Stimulated activated CD4-positive, alpha-beta T cell treated with anti-CD3 and anti-CD28 coated beads, Interleukin-1b, Interleukin-23, amount 100 ng/mL, for 1 hour (primary cell): ENCODE measurements around the gene MSH5.

ENCODE experiments used
- DNase-seq, 2 donors: peaks; one replicate each; pipeline ENCODE4 v3.0.0-alpha.2; 2020; ENCODE audit warnings: low read depth in 2 of 2

MSH5 gene

DNA sequence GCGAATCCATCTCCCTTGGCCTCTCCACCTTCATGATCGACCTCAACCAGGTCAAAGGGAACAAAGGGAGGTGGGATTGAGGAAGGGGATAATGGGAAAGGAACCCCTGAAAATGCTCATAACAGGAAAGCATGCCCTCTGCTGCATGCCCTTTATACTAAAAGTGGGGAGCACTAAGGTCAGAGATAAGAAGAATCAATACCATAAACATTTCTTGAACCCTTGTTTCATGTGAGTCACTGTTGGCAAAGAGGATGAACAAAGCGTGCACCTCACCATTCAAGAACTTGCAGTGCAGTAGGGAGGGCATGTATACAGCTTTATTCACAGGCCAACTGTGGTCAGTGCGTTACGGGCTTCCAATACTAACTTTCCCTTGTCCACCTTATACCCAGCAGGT, 21.0 kb downstream of the MSH5 start:
- DNase-seq, result no peak

GRCh38 chr6:31761343-31761742, 21.5 kb downstream of the MSH5 start:
- DNase-seq, result no peak

DNA sequence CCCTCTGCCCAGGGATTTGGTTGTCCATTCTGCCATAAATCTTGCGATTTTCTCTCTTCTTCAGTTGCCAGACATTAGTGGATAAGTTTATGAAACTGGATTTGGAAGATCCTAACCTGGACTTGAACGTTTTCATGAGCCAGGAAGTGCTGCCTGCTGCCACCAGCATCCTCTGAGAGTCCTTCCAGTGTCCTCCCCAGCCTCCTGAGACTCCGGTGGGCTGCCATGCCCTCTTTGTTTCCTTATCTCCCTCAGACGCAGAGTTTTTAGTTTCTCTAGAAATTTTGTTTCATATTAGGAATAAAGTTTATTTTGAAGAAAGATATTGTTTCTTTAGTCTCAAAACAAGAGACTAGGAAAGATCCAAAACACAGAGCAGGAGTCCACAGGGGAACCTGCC, 22.6 kb downstream of the MSH5 start, which contains the start of gene SAPCD1:
SAPCD1 (plus strand) TSS at position 301 of the 400 bp plus-strand sequence. CDS start 399 bp downstream, outside the sequence.
- no peak for DNase-seq

DNA sequence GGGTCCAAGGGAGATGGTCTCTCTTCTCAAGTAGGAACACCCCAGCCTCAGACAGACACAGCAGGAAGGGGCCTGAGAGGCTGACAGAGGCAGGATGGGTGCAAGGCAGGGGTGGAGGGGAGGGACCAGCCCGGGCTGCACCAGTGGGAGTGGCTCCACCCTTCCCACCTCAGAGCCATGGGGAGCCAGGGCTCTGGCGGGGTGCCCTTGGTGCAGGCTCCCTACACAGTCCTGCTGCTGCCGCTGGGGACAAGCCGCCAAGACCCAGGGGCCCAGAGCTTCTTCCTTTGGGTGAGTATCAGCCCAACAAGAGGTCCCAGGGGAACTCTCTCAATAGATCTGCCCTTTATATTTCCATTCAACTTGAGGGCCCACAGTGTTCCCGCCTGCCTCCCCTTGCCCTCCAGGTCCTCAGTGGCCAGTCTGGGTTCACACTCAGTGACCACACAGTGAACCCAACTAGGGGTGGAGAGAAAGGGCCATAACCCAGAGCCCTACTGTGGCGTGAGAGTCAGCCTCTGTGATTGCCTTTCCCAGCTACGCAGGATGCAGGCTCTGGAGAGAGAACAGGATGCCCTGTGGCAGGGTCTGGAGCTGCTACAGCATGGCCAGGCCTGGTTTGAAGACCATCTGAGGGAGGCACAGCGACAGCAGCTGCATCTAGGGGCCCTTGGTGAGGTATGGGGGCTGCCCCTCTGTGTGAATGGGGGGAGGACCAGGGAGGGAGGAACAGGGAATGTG, 23.2 kb downstream of the MSH5 start:
- no peak for DNase-seq

DNA sequence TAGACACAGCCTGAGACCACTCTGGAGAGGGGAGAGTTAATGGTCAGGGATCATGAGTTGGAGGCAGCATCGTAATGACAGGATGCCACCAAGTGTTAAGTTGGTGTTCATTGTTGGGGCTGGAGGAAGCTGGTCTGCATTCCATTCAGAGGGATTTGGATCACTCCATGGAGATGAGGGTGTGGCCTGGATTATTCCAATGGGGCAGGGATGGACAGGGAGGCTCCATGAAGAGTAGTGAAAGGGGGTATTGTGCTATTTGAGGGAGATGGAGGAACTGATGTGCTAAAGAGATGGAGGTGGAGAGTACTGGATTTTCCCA, 23.8 kb downstream of the MSH5 start:
- DNase-seq, result no peak

DNA sequence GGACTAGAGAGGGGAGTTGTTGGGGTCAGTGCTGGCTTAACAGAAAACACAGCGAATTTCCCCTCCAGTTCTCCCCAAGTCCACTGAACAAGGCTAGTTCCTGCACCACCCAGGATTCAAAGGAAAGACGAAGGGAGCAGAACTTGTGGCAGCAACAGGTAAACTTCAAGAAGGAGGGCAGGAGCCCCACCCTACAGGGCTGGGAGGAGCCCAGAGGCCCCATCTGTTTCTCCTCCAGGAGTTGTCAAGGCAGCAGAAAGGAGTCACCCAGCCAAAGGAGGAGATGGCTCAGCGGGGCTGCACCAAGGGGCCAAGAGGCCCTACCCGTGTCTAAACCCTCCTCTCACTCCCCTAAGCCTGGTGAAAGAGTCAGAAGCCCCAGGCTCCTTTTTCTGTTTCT, 24.4 kb downstream of the MSH5 start:
- no peak for DNase-seq

DNA sequence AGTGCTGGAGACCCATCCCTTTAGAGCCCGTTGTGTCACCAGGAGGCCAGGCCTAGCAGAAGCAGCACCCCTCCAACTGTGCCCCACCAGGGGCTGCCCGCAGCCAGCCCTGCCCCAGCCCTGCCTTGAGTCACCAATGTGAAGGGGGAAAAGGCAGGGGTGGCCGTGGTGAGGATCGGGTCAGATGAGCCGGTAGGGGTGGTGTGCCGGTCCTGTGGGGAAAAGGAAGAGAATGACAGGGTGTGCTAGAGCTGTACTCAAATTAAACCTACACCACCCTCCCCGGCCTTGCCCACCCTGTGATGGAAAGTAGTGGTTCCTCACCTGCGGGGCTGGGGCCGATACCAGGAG, 25.7 kb downstream of the MSH5 start:
- no peak for DNase-seq

- DNase-seq, result no peak
Measured at GRCh38 chr6:31765910-31766794, 26.3 kb downstream of the MSH5 start.

DNA sequence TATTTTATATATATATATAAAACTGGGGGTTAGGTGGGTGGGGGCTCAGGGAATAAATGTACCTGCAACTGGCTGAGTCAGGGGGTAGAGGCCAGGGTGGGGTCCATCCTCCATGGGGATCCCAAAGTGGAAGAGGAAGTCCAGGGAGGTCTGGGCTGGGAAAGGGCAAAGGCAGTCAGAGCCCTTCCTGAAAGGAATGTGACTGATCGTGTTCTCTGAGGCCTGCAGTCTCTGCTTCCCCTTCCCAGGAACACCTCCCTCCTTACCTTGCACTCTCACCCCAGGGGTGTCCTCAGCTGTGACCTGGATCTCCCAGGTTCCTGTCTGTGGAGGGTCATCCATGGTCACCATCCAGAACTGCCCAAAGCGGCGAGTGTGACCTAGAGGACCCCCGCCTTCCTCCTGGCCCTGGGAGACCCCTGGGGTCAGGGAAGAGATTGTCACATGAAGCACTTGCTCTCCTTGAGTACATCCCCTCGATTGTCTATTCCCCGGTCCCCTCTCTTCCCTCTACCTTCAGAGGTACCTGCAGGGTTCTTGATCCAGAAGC, 27.4 kb downstream of the MSH5 start:
- no peak for DNase-seq

- DNase-seq, result no peak
Measured at GRCh38 chr6:31768363-31769257, 28.8 kb downstream of the MSH5 start.

DNA sequence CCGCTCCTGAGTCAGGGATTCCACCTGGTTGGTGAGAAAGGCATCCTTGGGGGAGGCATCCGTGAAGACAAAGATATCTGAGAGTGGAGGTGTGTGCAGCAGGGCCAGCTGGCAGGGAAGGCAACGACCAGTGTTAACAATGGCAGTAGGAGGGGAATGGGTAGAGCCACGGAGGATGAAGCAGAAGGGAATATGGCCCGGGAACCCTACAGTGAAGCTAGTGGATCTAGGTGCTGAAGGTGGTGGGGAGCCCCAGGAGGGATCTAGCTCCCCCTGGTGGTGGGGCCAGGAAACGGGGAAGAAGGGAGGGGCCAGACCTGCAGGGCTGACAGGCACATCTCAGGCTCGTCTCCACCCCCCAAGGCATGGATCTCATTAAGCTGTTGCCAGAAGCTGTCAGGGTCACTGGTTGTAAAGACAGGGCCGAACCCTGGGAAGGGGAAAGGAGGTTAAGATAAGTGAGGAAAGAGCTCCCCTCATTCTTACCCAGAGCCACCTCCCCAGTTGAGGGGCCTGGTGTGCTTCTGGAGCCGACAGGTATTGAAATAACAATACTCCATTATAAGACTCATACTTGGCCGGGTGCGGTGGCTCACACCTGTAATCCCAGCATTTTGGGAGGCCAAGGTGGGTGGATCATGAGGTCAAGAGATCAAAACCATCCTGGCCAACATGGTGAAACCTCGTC, 30.0 kb downstream of the MSH5 start:
- DNase-seq, result peak; percentile 66 to 67

GRCh38 chr6:31770860-31771259, 31.1 kb downstream of the MSH5 start:
- DNase-seq, result no peak

DNA sequence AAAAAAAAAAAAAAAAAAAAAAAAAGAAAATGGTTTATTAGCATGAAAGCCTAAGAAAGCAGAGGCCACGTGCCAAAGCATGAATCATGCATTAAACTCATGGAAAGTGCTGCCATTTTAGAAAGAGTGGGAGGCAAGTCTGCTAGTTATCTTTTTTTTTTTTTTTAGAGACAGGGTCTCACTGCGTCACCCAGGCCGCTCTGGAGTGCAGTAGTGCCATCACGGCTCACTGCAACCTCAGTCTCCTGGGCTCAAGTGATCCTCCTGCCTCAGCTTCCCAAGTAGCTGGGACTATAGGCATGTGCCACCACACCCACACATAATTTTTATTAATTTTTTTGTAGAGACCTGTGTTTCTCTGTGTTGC, 32.2 kb downstream of the MSH5 start:
- no peak for DNase-seq

DNA sequence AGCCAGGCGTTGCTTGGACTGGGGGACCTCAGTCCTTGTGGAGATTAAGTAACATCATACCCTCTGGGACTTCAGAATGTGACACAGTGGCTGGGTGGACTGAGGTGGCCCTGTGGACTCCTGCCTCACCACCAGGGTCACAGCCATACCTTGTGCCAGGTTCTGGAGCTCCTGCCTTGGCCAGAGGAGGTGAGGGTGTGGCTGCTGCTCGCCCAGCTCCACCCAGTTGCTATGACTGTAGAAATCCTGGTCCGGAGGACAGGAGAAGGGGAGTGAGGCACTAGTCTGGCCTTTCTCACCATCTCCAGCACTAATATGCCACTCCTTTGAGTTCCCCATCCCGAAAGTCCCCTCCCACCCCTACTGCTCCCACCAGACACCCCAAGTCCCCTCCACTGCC, 35.4 kb downstream of the MSH5 start:
- no peak for DNase-seq

- DNase-seq, result no peak
Measured at GRCh38 chr6:31775633-31776484, 36.1 kb downstream of the MSH5 start.

GRCh38 chr6:31776485-31776988, 36.7 kb downstream of the MSH5 start:
- DNase-seq, result no peak

DNA sequence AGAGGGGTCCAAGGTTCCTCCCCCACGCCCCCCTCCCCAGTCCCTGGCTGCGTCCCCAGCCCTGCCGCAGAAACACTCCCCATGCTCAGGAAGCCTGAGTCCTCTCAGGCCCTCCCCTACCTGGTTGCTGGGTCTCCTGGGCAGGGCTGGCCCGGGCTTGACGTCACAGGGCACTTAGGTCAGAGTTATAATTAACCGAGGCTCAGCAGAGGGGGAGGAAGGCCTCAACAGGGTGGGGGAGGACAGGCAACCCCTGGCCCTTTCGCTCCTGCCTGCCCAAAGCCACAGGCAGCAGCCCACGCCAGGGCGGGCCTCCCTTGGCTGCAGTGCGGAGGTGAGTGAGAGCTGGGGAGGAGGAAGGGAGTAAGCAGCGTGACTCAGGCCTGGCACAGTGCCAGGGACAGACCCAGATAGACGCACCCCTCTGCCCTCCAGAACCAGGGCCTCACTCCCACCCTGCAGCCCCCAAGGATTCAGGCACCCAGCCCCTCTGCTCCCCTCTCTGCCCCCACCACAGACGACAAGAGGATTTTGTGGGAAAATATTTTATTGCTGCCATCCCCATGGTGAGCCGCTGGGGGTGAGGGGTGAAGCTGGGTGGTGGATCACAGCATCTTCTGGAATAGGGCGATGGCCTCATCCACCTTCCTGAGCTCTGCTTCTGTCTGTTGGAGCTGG, 37.3 kb downstream of the MSH5 start, which contains the start of gene VWA7:
VWA7 (minus strand) TSS at position 340 of the 678 bp plus-strand sequence. CDS start 549 bp downstream, outside the sequence.
- peak; percentile 39 to 58 for DNase-seq

- DNase-seq, result no peak
Measured at GRCh38 chr6:31777667-31778050, 37.9 kb downstream of the MSH5 start.

- no peak for DNase-seq
Measured at GRCh38 chr6:31778193-31778592, 38.4 kb downstream of the MSH5 start.
